Neuronal stem cell (in vitro differentiated cells): Measurements from ENCODE around the gene CUBN.

Experiments
- DNase-seq: peaks from one replicate; pipeline ENCODE4 v3.0.0-alpha.2; 2013; ENCODE audit warnings: low spot score
- H2AFZ ChIP-seq: one replicate; pipeline ENCODE4 v1.6.1; 2013; ENCODE audit warnings: mild to moderate bottlenecking, low read length, inconsistent platforms
- H2AK5ac ChIP-seq: 2 replicates; pipeline ENCODE4 v1.6.1; 2013; ENCODE audit warnings: low read depth, mild to moderate bottlenecking, inconsistent platforms, low read length, moderate library complexity, mixed read lengths
- H2BK120ac ChIP-seq: 2 replicates; pipeline ENCODE4 v1.6.1; 2013; ENCODE audit warnings: low read depth, mild to moderate bottlenecking, inconsistent platforms, low read length, moderate library complexity, mixed read lengths
- H2BK12ac ChIP-seq: one replicate; pipeline ENCODE4 v1.6.1; 2013; ENCODE audit warnings: low read length, inconsistent platforms
- H2BK15ac ChIP-seq: 2 replicates; pipeline ENCODE4 v1.6.1; 2013; ENCODE audit warnings: mild to moderate bottlenecking, low read length, inconsistent platforms, mixed read lengths
- H2BK5ac ChIP-seq: one replicate; pipeline ENCODE4 v1.6.1; 2013; ENCODE audit warnings: inconsistent platforms, mild to moderate bottlenecking, low read length, moderate library complexity
- H3K14ac ChIP-seq: one replicate; pipeline ENCODE4 v1.6.1; 2013; ENCODE audit warnings: low read length, inconsistent platforms
- H3K18ac ChIP-seq: 2 replicates; pipeline ENCODE4 v1.6.1; 2013; ENCODE audit warnings: low read length, inconsistent platforms
- H3K23ac ChIP-seq: 2 replicates; pipeline ENCODE4 v1.6.1; 2013; ENCODE audit warnings: low read depth, mild to moderate bottlenecking, mixed read lengths, low read length, inconsistent platforms; ENCODE audit not compliant: poor library complexity
- H3K27ac ChIP-seq: replicated peaks from 3 replicates; pipeline ENCODE4 v1.5.1; 2013; ENCODE audit warnings: low read length, inconsistent platforms
- H3K27me3 ChIP-seq, 3 experiments: 2 replicates each; pipeline ENCODE4 v1.6.1; 2013; ENCODE audit warnings: low read length in 3 of 3, mild to moderate bottlenecking in 2 of 3, inconsistent platforms in 1 of 3, low read depth in 1 of 3, mixed read lengths in 1 of 3, moderate library complexity in 1 of 3; ENCODE audit not compliant: control insufficient read depth in 3 of 3, insufficient read depth in 3 of 3
- H3K36me3 ChIP-seq, 2 donors: replicated peaks in 1 of 2; 2 replicates each; pipeline ENCODE4 v1.6.1; 2013; ENCODE audit warnings: low read length in 2 of 2; ENCODE audit not compliant: control insufficient read depth in 2 of 2, insufficient read depth in 2 of 2
- H3K4ac ChIP-seq: 2 replicates; pipeline ENCODE4 v1.6.1; 2013; ENCODE audit warnings: inconsistent platforms, mild to moderate bottlenecking, low read length, moderate library complexity
- H3K4me1 ChIP-seq, 2 donors: 1 replicate in 1 of 2; 2 replicates in 1 of 2; pipeline ENCODE4 v1.6.1; 2013; ENCODE audit warnings: low read length in 2 of 2, low read depth in 1 of 2; ENCODE audit not compliant: control insufficient read depth in 2 of 2, insufficient read depth in 1 of 2
- H3K4me2 ChIP-seq: one replicate; pipeline ENCODE4 v1.6.1; 2013; ENCODE audit warnings: mild to moderate bottlenecking, low read length, inconsistent platforms; ENCODE audit not compliant: insufficient read depth, poor library complexity, severe bottlenecking
- H3K4me3 ChIP-seq, 2 donors: 2 replicates each; pipeline ENCODE4 v1.5.1; 2013; ENCODE audit warnings: low read length in 2 of 2, mild to moderate bottlenecking in 2 of 2, inconsistent platforms in 1 of 2, moderate library complexity in 1 of 2
- H3K79me1 ChIP-seq: one replicate; pipeline ENCODE4 v1.6.1; 2013; ENCODE audit warnings: low read depth, mild to moderate bottlenecking, inconsistent platforms, low read length, moderate library complexity
- H3K9ac ChIP-seq: one replicate; pipeline ENCODE4 v1.6.1; 2013; ENCODE audit warnings: mild to moderate bottlenecking, low read depth, low read length, inconsistent platforms; ENCODE audit not compliant: poor library complexity
- H3K9me3 ChIP-seq, 2 donors: replicated peaks in 1 of 2; 2 replicates each; pipeline versions ENCODE3 to v1.6.1; 2013; ENCODE audit warnings: low read length in 2 of 2, mild to moderate bottlenecking in 2 of 2, inconsistent platforms in 1 of 2, low read depth in 1 of 2, mixed read lengths in 1 of 2, moderate library complexity in 1 of 2; ENCODE audit not compliant: control insufficient read depth in 2 of 2, insufficient read depth in 1 of 2
- H4K8ac ChIP-seq: one replicate; pipeline ENCODE4 v1.6.1; 2013; ENCODE audit warnings: low read depth, mild to moderate bottlenecking, inconsistent platforms, low read length, moderate library complexity
- H4K91ac ChIP-seq: one replicate; pipeline ENCODE4 v1.6.1; 2013; ENCODE audit warnings: low read length, low read depth, mild to moderate bottlenecking, inconsistent platforms; ENCODE audit not compliant: poor library complexity
- WGBS, 2 donors: extraction: QIAGEN DNeasy Blood & Tissue Kit; methylation state at CpG; one replicate each; pipeline ENCODE4 v1.1.7; 2013; ENCODE audit warnings: missing lambda C conversion rate in 2 of 2, mixed read lengths in 1 of 2; ENCODE audit not compliant: insufficient read length in 2 of 2, insufficient replicate concordance in 1 of 2; ENCODE audit errors: extremely low coverage in 2 of 2; 5-methylcytosine and 5-hydroxymethylcytosine counted together

CUBN gene

DNA sequence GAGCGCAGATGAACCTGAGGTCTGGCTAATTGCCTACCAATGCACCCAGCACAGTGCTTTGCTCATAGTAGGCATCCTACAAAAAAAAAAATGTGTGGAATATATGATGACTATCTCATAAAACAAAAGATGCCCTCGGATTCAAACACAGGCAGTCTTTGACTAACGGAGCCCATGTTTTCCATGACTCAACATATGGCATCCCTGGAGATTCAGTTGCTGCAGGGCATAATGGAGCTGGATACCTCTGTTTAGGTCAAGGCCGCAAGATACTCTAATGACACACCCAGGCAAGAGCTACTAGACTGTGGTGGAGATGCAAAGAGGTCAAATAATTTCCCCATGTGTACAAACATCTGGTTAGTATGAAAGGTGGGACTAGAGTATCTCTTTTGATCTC lies 16.3 kb downstream of the CUBN start:
- WGBS, 2 donors = no CpG with 5 or more reads among the region's 4 CpGs

DNA sequence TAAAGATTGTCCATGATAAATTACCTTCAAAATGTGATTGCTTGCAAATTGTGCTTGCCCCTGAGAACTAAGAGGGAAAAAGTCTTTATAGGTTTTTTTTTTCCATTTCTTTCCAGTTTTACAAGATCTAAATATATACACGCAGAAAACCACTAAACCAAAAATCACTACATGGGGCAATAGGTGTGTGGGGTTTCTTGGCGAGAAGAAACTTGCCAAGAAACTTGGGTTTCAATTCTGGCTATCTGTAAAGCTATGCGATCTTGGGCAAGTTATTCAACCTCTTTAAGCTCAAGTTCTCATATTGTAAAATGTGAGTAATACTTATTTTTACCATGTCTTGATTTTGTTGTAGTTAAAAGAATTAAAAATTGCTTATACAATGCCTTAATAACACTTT lies 17.0 kb downstream of the CUBN start:
- Histone ChIP-seq H3K4me2 (no peak overlapping the region), H3K4ac (no peak overlapping the region), H3K4me3 (no peak overlapping the region), H3K9me3 (peaks cover 0 to 2% of the 10 kb centered on the region in 2 donors), H3K27me3 (no peaks in the 10 kb centered on the region), H2BK5ac (no peak overlapping the region), H3K9ac (no peak overlapping the region), H2BK120ac (no peak overlapping the region), H3K79me1 (no peaks in the 10 kb centered on the region), H2BK12ac (no peak overlapping the region), H3K27ac (no peak overlapping the region), H3K4me1 (no peaks in the 10 kb centered on the region), H4K91ac (no peak overlapping the region), H2BK15ac (no peak overlapping the region), H3K36me3 (no peaks in the 10 kb centered on the region), H3K23ac (no peak overlapping the region), H2AFZ (no peak overlapping the region), H3K14ac (no peak overlapping the region), H4K8ac (no peak overlapping the region), H3K18ac (no peak overlapping the region), H2AK5ac (no peak overlapping the region)
- no CpG with 5 or more reads among the region's 3 CpGs for WGBS, 2 donors
- DNase-seq = no peak

More for the DNA sequence above, 16.3 kb downstream of the CUBN start:
- Histone ChIP-seq H3K14ac (no peak overlapping the region), H2AFZ (no peak overlapping the region), H4K91ac (no peak overlapping the region), H3K4me2 (no peak overlapping the region), H3K23ac (no peak overlapping the region), H2BK12ac (no peak overlapping the region), H3K79me1 (no peaks in the 10 kb centered on the region), H3K27ac (no peak overlapping the region), H4K8ac (no peak overlapping the region), H3K9ac (no peak overlapping the region), H3K36me3 (no peaks in the 10 kb centered on the region), H2BK120ac (no peak overlapping the region), H3K4me1 (no peaks in the 10 kb centered on the region), H3K27me3 (no peaks in the 10 kb centered on the region), H2BK15ac (no peak overlapping the region), H3K4me3 (no peak overlapping the region), H2BK5ac (no peak overlapping the region), H3K4ac (no peak overlapping the region), H3K18ac (no peak overlapping the region), H3K9me3 (peaks cover 0 to 2% of the 10 kb centered on the region in 2 donors), H2AK5ac (no peak overlapping the region)
- no peak for DNase-seq

DNA sequence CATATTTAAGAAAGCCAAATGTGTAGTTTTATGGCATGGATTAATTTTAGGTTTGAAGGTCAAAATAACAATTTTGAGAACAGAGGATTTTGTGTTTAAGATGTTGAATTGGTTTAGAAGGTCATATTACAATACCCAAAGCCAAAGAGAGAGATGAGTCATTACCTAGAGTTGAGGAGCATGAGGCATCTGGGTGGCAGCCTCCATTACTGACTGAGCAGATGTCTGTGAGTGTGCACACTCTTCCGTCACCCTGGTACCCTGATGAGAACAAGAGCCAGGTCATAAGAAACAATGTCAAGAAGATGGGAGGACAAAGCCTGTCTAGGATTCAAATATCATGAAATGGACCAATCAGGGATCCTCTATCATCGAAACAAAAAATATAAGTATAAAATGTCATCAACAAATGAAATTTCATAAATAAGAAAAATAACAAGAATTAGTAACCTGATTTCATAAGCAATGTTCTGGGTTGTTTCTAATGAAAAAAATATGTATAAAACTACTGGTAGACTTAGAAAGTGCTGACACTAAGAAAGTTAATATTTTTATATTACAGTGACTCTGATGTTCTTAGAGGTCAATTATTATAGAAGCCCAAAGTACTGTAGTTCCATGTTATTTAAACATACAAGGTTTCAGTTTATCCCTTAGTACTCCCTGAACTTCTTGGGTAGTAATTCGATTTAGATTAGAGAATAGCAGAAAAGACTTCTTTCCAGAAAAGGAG lies 20.0 kb downstream of the CUBN start:
- H2BK120ac ChIP-seq = no peak overlapping the region
- no peak overlapping the region for H3K4me2 ChIP-seq
- no peak overlapping the region for H3K14ac ChIP-seq
- no peaks in the 10 kb centered on the region for H3K4me1 ChIP-seq
- no peak overlapping the region for H4K91ac ChIP-seq
- no peak overlapping the region for H2BK15ac ChIP-seq
- DNase-seq = no peak
- WGBS, 2 donors = no CpG with 5 or more reads among the region's 3 CpGs
- no peak overlapping the region for H3K9ac ChIP-seq
- no peaks in the 10 kb centered on the region for H3K27me3 ChIP-seq
- H3K9me3 ChIP-seq = no peaks in the 10 kb centered on the region
- no peak overlapping the region for H3K4ac ChIP-seq
- no peak overlapping the region for H4K8ac ChIP-seq
- H3K18ac ChIP-seq = no peak overlapping the region
- H2BK5ac ChIP-seq = no peak overlapping the region
- H2BK12ac ChIP-seq = no peak overlapping the region
- H3K23ac ChIP-seq = no peak overlapping the region
- no peak overlapping the region for H2AFZ ChIP-seq
- no peaks in the 10 kb centered on the region for H3K36me3 ChIP-seq
- no peak overlapping the region for H3K4me3 ChIP-seq
- H3K79me1 ChIP-seq = no peaks in the 10 kb centered on the region
- no peak overlapping the region for H3K27ac ChIP-seq
- H2AK5ac ChIP-seq = no peak overlapping the region

DNA sequence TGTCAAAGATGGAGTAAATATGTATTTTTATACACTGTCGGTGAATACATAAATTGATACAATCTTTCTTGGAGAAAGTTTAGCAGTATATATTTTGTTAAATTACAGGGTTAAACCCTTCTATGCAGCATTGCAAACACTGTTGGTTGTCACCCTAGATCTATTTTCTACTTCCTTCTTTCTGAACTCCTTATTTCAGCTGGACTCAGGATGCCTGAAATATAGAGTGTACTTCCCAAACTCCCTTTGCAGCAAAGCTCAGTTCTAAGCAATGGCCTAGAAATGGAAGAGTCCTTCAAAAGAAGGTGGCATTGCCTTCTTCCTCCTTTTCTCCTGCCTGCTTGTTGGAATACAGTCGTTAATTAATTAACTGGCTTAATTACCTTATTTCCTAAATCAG lies 20.6 kb downstream of the CUBN start:
- H2BK5ac ChIP-seq = no peak overlapping the region
- no peak overlapping the region for H4K91ac ChIP-seq
- no peak overlapping the region for H2BK15ac ChIP-seq
- no peaks in the 10 kb centered on the region for H3K4me1 ChIP-seq
- H3K36me3 ChIP-seq = no peaks in the 10 kb centered on the region
- no peak for DNase-seq
- no peak overlapping the region for H4K8ac ChIP-seq
- no peak overlapping the region for H3K4me3 ChIP-seq
- no peaks in the 10 kb centered on the region for H3K9me3 ChIP-seq
- no CpG with 5 or more reads among the region's 2 CpGs for WGBS, 2 donors
- H3K27ac ChIP-seq = no peak overlapping the region
- no peak overlapping the region for H2BK12ac ChIP-seq
- H3K4ac ChIP-seq = no peak overlapping the region
- no peak overlapping the region for H2AFZ ChIP-seq
- no peaks in the 10 kb centered on the region for H3K27me3 ChIP-seq
- H2AK5ac ChIP-seq = no peak overlapping the region
- H3K9ac ChIP-seq = no peak overlapping the region
- no peak overlapping the region for H3K23ac ChIP-seq
- no peak overlapping the region for H2BK120ac ChIP-seq
- no peaks in the 10 kb centered on the region for H3K79me1 ChIP-seq
- no peak overlapping the region for H3K18ac ChIP-seq
- H3K4me2 ChIP-seq = no peak overlapping the region
- H3K14ac ChIP-seq = no peak overlapping the region
